K562 (cell line): ENCODE results near the gene PGP. TPM values are rescaled to one million over a fixed set of nuclear protein-coding genes. Genes with fewer than 3 reads are reported as not detected.
A peak's percentile ranks its signal among the peaks of the same experiment; 100 is the strongest.

Experiments used
- ATAC-seq: fragments of 200-7000 bp; cut with Tn5 transposase; 3 replicates; pipeline ENCODE4 v1.9.1; 2020; ENCODE audit warnings: moderate library complexity
- BruUV-seq: library from RNA; stranded (reverse); fragments of 400-500 nt; replicated peaks from 2 replicates; lab custom pipeline; 2021; lab: Mats Ljungman, UMichigan
- CTCF ChIA-PET: fragments of 300-600 bp; formaldehyde crosslinking; extraction: SDS; loops from one replicate; lab custom pipeline; 2021; ENCODE audit warnings: low intra/inter-chr PET ratio; lab: Yijun Ruan, JAX
- POLR2A ChIA-PET: fragments of 300-600, 350-650 bp; sonication (Branson Sonifier 250); formaldehyde crosslinking; extraction: SDS; loops from one replicate; lab custom pipeline; 2021; ENCODE audit warnings: antibody characterized with exemption, inconsistent platforms; lab: Yijun Ruan, JAX
- DNase-seq, 4 experiments: peaks; one replicate each; pipeline versions ENCODE4 v3.0.0 to v3.0.0-alpha.2; 2011 to 2018; ENCODE audit warnings: low spot score in 3 of 4, mixed read lengths in 3 of 4; ENCODE audit errors: extremely low read depth in 1 of 4
- FAIRE-seq: peaks from 2 replicates; lab custom pipeline; 2011; peaks lifted over from hg19 to GRCh38; lab: Jason Lieb, UNC
- H2AFZ ChIP-seq: 2 replicates; pipeline ENCODE4 v1.6.0; 2011; ENCODE audit warnings: low read depth, low read length, control low read depth, inconsistent platforms
- H3K27ac ChIP-seq: fragments of 200-600 bp; 3 replicates; pipeline ENCODE4 v1.8.0; 2011; ENCODE audit warnings: low read depth, mild to moderate bottlenecking, control low read depth, inconsistent platforms, low read length, moderate library complexity, mixed read lengths; ENCODE audit errors: extremely low read depth
- H3K27me3 ChIP-seq, 2 experiments: fragments of 300-600 bp in 1 of 2; 2 replicates in 1 of 2; 3 replicates in 1 of 2; pipeline versions ENCODE4 v1.6.0 to v1.8.0; 2011; ENCODE audit warnings: inconsistent platforms in 2 of 2, low read length in 2 of 2, mild to moderate bottlenecking in 1 of 2, mixed read lengths in 1 of 2, moderate library complexity in 1 of 2; ENCODE audit not compliant: control insufficient read depth in 2 of 2, insufficient read depth in 2 of 2
- H3K36me3 ChIP-seq: fragments of 300-600 bp; 3 replicates; pipeline ENCODE4 v1.8.0; 2011; ENCODE audit warnings: mild to moderate bottlenecking, low read length, inconsistent platforms; ENCODE audit not compliant: control insufficient read depth, insufficient read depth
- H3K4me1 ChIP-seq, 2 experiments: fragments of 200-600 bp in 1 of 2; replicated peaks in 1 of 2; 2 replicates in 1 of 2; 3 replicates in 1 of 2; pipeline versions ENCODE4 v1.5.1 to v1.8.0; 2011; ENCODE audit warnings: inconsistent platforms in 2 of 2, low read length in 2 of 2, mild to moderate bottlenecking in 1 of 2, mixed read lengths in 1 of 2, moderate library complexity in 1 of 2; ENCODE audit not compliant: control insufficient read depth in 2 of 2, insufficient read depth in 2 of 2
- H3K4me2 ChIP-seq: 2 replicates; pipeline ENCODE4 v1.6.1; 2011; ENCODE audit warnings: low read length, control low read depth, inconsistent platforms, mixed read lengths; ENCODE audit not compliant: insufficient read depth
- H3K4me3 ChIP-seq: fragments of 200-600 bp; sonication (generic), shearing (Covaris generic); 2 replicates; pipeline ENCODE4 v1.5.1; 2016; ENCODE audit warnings: control low read depth, inconsistent platforms
- H3K79me2 ChIP-seq: fragments of 200-600 bp; 3 replicates; pipeline ENCODE4 v1.8.0; 2011; ENCODE audit warnings: low read length, inconsistent platforms; ENCODE audit not compliant: control insufficient read depth, insufficient read depth
- H3K9ac ChIP-seq, 2 experiments: 2 replicates each; pipeline versions ENCODE4 v1.6.0 to v1.6.1; 2011; ENCODE audit warnings: low read depth in 2 of 2, low read length in 2 of 2, control low read depth in 1 of 2, inconsistent platforms in 1 of 2, mild to moderate bottlenecking in 1 of 2, mixed read lengths in 1 of 2; ENCODE audit not compliant: insufficient read depth in 1 of 2
- H3K9me1 ChIP-seq: one replicate; pipeline ENCODE4 v1.6.0; 2011; ENCODE audit warnings: inconsistent platforms, mild to moderate bottlenecking, low read length, moderate library complexity; ENCODE audit not compliant: control insufficient read depth, insufficient read depth
- H3K9me3 ChIP-seq: replicated peaks from 2 replicates; pipeline ENCODE4 v1.5.1; 2011; ENCODE audit warnings: low read depth, low read length, inconsistent platforms; ENCODE audit not compliant: control insufficient read depth, insufficient read depth
- H4K20me1 ChIP-seq: replicated peaks from 2 replicates; pipeline ENCODE4 v1.6.1; 2011; ENCODE audit warnings: low read length, inconsistent platforms, mixed read lengths; ENCODE audit not compliant: control insufficient read depth, insufficient read depth
- CBX5 ChIP-seq: IDR thresholded peaks from 2 replicates; pipeline ENCODE4 v1.6.1; 2014; ENCODE audit warnings: low read depth, borderline replicate concordance
- CCNT2 ChIP-seq: IDR thresholded peaks from 2 replicates; pipeline ENCODE4 v1.6.1; 2011; ENCODE audit warnings: borderline replicate concordance, low read depth, mild to moderate bottlenecking, moderate library complexity, mixed read lengths, low read length; ENCODE audit not compliant: insufficient read length; ENCODE audit errors: extremely low read depth
- CXXC5 ChIP-seq: fragments of 250-450 bp; sonication (Bioruptor Pico); IDR thresholded peaks from 2 replicates; pipeline ENCODE4 v1.8.0; 2022; ENCODE audit warnings: inconsistent platforms, mild to moderate bottlenecking, moderate library complexity
- ETV5 ChIP-seq: sonication (generic); formaldehyde crosslinking; IDR thresholded peaks from 2 replicates; pipeline ENCODE4 v1.4.0; 2020; ENCODE audit warnings: low read depth, mild to moderate bottlenecking, missing genetic modification reagents
- FIP1L1 ChIP-seq: fragments of 200-400 bp; formaldehyde crosslinking; IDR thresholded peaks from 2 replicates; pipeline ENCODE4 v1.6.1; 2018; ENCODE audit warnings: mild to moderate bottlenecking, low read depth, low read length; ENCODE audit not compliant: poor library complexity, severe bottlenecking
- HDAC1 ChIP-seq, 2 experiments: fragments of 450-650 bp; IDR thresholded peaks; 2 replicates each; pipeline ENCODE4 v1.6.1; 2016 to 2017; ENCODE audit warnings: inconsistent platforms in 1 of 2, mild to moderate bottlenecking in 1 of 2, moderate library complexity in 1 of 2
- HDAC8 ChIP-seq: fragments of 450-650 bp; IDR thresholded peaks from 2 replicates; pipeline ENCODE4 v1.6.1; 2016; ENCODE audit warnings: mild to moderate bottlenecking, missing genetic modification characterization, moderate library complexity, missing compliant biosample characterization
- KAT7 ChIP-seq: sonication (generic); formaldehyde crosslinking; IDR thresholded peaks from 2 replicates; pipeline ENCODE4 v1.8.0; 2022; ENCODE audit warnings: missing genetic modification reagents, mild to moderate bottlenecking, borderline replicate concordance
- MTA3 ChIP-seq: fragments of 450-650 bp; formaldehyde crosslinking; IDR thresholded peaks from 2 replicates; pipeline ENCODE4 v1.6.1; 2017; ENCODE audit warnings: mild to moderate bottlenecking, borderline replicate concordance
- PHF21A ChIP-seq: fragments of 450-650 bp; IDR thresholded peaks from 2 replicates; pipeline ENCODE4 v1.6.1; 2017; ENCODE audit warnings: low read depth, borderline replicate concordance
- POLR2AphosphoS2 ChIP-seq: IDR thresholded peaks from 2 replicates; pipeline ENCODE4 v1.6.1; 2012; ENCODE audit warnings: low read length, improper control_type of control experiment
- POLR3G ChIP-seq: IDR thresholded peaks from 2 replicates; pipeline ENCODE4 v1.6.1; 2011; ENCODE audit not compliant: insufficient read length, insufficient replicate concordance; ENCODE audit errors: extremely low read depth
- RBM39 ChIP-seq: fragments of 200-400 bp; formaldehyde crosslinking; optimal IDR thresholded peaks from 2 replicates; pipeline ENCODE3; 2018; ENCODE audit warnings: low read depth, low read length
- RFX1 ChIP-seq: fragments of 450-650 bp; IDR thresholded peaks from 2 replicates; pipeline ENCODE4 v1.6.1; 2016; ENCODE audit warnings: mild to moderate bottlenecking, moderate library complexity
- SIN3B ChIP-seq: fragments of 450-650 bp; IDR thresholded peaks from 2 replicates; pipeline ENCODE4 v1.6.1; 2017; ENCODE audit warnings: low read depth, mild to moderate bottlenecking, moderate library complexity
- STAT6 ChIP-seq: sonication (generic); formaldehyde crosslinking; IDR thresholded peaks from 2 replicates; pipeline ENCODE4 v1.8.1; 2023; ENCODE audit warnings: mild to moderate bottlenecking, missing genetic modification reagents
- ZNF354B ChIP-seq: fragments of 250-450 bp; sonication (Bioruptor Pico); IDR thresholded peaks from 2 replicates; pipeline ENCODE4 v1.4.0; 2020
- ZNF398 ChIP-seq: fragments of 250-450 bp; sonication (Bioruptor Pico); IDR thresholded peaks from 2 replicates; pipeline ENCODE4 v1.8.0; 2021; ENCODE audit warnings: moderate library complexity, mild to moderate bottlenecking, inconsistent platforms
- ZNF41 ChIP-seq: fragments of 250-450 bp; sonication (Bioruptor Pico); conservative IDR thresholded peaks from 2 replicates; pipeline ENCODE4 v1.4.0; 2020; ENCODE audit warnings: mild to moderate bottlenecking
- WGBS: fragments of 100-300 bp; shearing (Covaris generic); methylation state at CpG from one replicate; pipeline ENCODE4 v1.1.6; 2016; ENCODE audit warnings: low coverage, mixed read lengths; ENCODE audit not compliant: insufficient coverage; ENCODE audit errors: missing lambda C conversion rate; 5-methylcytosine and 5-hydroxymethylcytosine counted together
- in situ Hi-C: fragments of 300-500 bp; cut with MboI; formaldehyde crosslinking; loops from 4 replicates; pipeline ENCODE4 v1.15.0; 2018; ENCODE audit warnings: inconsistent platforms, mixed read lengths
- intact Hi-C: fragments of 100-400 bp; cut with micrococcal nuclease; formaldehyde crosslinking; loops from 2 replicates; pipeline ENCODE4 v1.14.2; 2022
- polyA plus RNA-seq, 8 experiments: library from polyadenylated mRNA; depleted of rRNA in 4 of 8; stranded (reverse) in 5 of 8; unstranded in 3 of 8; fragments of >200 nt; fragmentation: Nextera tagmentation in 2 of 8; fragmentation: Illumina TruSeq in 1 of 8; extraction: Ambion mirVana in 2 of 8; extraction: Trizol in 1 of 8; gene quantifications; 2 replicates each; pipeline versions ENCODE4 v1.2.1 to v1.2.3, GENCODE V29; 2011 to 2014; ENCODE audit warnings: inconsistent platforms in 1 of 8, missing spikeins in 1 of 8
- total RNA-seq, 7 experiments: library from RNA; depleted of rRNA in 6 of 7; stranded (reverse); fragments of >200 nt in 6 of 7; fragmentation: Illumina TruSeq in 2 of 7; extraction: Trizol in 2 of 7; gene quantifications; 2 replicates each; pipeline versions ENCODE4 v1.2.1 to v1.2.3, GENCODE V29; 2011 to 2021; ENCODE audit warnings: low replicate concordance in 1 of 7

PGP gene
- total and polyA plus RNA-seq, 9 of the 15 experiments (the other 6 are each of a cell fraction or from before 2014, with no cell fraction given), result 1.1 to 57.6 (median 19.6) TPM

DNA sequence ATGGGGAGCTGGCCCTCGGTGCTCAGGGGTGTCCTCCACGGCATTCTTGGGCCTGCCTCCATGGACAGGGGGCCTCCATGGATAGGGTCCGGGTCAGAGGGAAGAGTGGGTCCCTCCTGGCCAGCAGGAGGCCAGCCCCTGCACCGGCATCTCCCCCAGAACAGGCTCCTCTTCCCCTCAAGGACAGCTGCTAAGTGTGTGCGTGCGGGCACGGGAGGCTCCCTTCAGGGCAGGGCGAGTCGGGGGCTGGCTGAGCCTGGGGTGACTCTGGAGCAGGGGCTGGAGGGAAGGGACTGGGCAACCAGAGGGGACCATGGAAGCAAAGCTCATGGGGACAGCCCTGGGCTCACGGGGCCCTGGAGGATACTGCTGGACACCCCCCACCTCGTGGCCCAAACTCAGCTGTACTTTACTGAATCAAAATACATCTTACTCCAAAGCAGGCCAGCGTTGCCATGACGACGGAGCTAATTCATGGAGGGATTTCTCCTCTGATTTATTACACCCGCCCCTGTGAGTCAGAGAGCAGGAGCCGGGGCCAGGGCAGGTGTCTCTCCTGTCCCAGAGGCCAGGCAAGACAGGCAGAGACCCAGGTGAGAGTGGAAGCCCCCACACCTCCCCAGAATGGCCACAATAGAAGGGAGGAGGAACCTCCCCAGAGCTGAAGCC is 20.3 kb downstream of the PGP start:
- H3K27me3 ChIP-seq, result peaks cover 0 to 5% of the 10 kb centered on the region in 2 experiments; a peak in 2 of 5 replicates
- H3K9me3 ChIP-seq, result no peaks in the 10 kb centered on the region
- intact Hi-C loops (no loop called here), in situ Hi-C loops (no loop called here)
- no peaks in the 10 kb centered on the region for H3K79me2 ChIP-seq
- peaks cover 3 to 65% of the 10 kb centered on the region in 2 experiments; a peak in 4 of 5 replicates for H3K4me1 ChIP-seq
- DNase-seq (peak in 2 of 4 experiments; percentile 35 to 49), ATAC-seq (no peak), FAIRE-seq (no peak)
- H3K27ac ChIP-seq, result no peak overlapping the region
- no peak overlapping the region for H3K4me2 ChIP-seq
- no TSS peak for BruUV-seq
- H3K9ac ChIP-seq, result 0 out of 4 replicates have a peak overlapping the region, but pooled peaks of 1 of the 2 experiments have one; percentile 33
- 40% methylated on average over 16 of the region's 16 CpGs for WGBS
- ChIA-PET POLR2A (interaction anchor here (0.7 to 2.5 kb wide), 12 partner anchors 10 to 488 kb away, joined by 3 to 17 read pairs (median 4); partner anchors contain the start of genes ECI1, KCTD5, MLST8 and TRAF7), CTCF (interaction anchor here (1.3 to 2.8 kb wide), 3 partner anchors 57 to 733 kb away, joined by 3 to 18 read pairs (median 5); partner anchors contain the start of gene ECI1)
- H4K20me1 ChIP-seq, result 0 out of 2 replicates have a peak, but pooled peaks cover 6% of the 10 kb centered on the region
- H3K9me1 ChIP-seq, result no peaks in the 10 kb centered on the region
- H3K36me3 ChIP-seq, result no peaks in the 10 kb centered on the region
- no peak overlapping the region for H2AFZ ChIP-seq
- no peak overlapping the region for H3K4me3 ChIP-seq
- TF ChIP-seq CBX5, result no peak
- no peak for TF ChIP-seq ZNF398 (CRISPR knock-in tag)
- TF ChIP-seq POLR2AphosphoS2, result no peak
- no peak for TF ChIP-seq STAT6 (CRISPR knock-in tag)
- TF ChIP-seq RFX1, result peak; percentile 95
- 0 out of 2 replicates have a peak, but pooled peaks have one; percentile 35 for TF ChIP-seq PHF21A
- TF ChIP-seq KAT7, result no peak
- no peak for TF ChIP-seq ZNF354B (CRISPR knock-in tag)
- no peak for TF ChIP-seq RBM39
- TF ChIP-seq SIN3B, result no peak
- no peak for TF ChIP-seq ETV5
- no peak for TF ChIP-seq CCNT2
- no peak for TF ChIP-seq ZNF41 (CRISPR knock-in tag)
- TF ChIP-seq HDAC8, result no peak
- no peak for TF ChIP-seq POLR3G
- TF ChIP-seq CXXC5 (CRISPR knock-in tag), result no peak
- TF ChIP-seq MTA3, result no peak
- TF ChIP-seq FIP1L1, result no peak
- no peak for TF ChIP-seq HDAC1 (IDR thresholded peaks at IDR 0.05)
